GM12874 (cell line): ENCODE results near the gene SLC66A1.

Source experiments
- TF ChIP-seq, protein P1 (sequence below): IDR thresholded peaks from 2 replicates; pipeline ENCODE4 v1.5.1; 2011; ENCODE audit warnings: low read depth, mild to moderate bottlenecking, control low read depth, low read length, moderate library complexity; ENCODE audit not compliant: insufficient read depth

SLC66A1 gene

DNA sequence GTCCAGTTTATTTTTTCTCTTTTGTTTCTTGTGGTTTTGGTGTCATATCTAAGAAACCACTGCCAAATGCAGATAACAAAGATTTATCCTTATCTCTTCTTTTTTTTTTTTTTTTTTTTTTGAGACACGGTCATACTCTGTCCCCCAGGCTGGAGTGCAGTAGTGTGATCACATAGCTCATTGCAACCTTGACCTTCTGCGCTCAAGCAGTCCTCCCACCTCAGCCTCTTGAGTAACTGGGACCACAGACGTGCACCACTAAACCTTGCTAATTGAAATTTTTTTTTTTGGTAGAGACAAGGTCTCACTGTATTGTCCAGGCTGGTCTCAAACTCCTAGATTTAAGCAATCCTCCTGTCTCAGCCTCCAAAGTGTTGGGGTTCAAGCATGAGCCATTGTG is 8.9 kb downstream of the SLC66A1 start:
- TF ChIP-seq, protein P1, sequence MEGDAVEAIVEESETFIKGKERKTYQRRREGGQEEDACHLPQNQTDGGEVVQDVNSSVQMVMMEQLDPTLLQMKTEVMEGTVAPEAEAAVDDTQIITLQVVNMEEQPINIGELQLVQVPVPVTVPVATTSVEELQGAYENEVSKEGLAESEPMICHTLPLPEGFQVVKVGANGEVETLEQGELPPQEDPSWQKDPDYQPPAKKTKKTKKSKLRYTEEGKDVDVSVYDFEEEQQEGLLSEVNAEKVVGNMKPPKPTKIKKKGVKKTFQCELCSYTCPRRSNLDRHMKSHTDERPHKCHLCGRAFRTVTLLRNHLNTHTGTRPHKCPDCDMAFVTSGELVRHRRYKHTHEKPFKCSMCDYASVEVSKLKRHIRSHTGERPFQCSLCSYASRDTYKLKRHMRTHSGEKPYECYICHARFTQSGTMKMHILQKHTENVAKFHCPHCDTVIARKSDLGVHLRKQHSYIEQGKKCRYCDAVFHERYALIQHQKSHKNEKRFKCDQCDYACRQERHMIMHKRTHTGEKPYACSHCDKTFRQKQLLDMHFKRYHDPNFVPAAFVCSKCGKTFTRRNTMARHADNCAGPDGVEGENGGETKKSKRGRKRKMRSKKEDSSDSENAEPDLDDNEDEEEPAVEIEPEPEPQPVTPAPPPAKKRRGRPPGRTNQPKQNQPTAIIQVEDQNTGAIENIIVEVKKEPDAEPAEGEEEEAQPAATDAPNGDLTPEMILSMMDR: no peak

DNA sequence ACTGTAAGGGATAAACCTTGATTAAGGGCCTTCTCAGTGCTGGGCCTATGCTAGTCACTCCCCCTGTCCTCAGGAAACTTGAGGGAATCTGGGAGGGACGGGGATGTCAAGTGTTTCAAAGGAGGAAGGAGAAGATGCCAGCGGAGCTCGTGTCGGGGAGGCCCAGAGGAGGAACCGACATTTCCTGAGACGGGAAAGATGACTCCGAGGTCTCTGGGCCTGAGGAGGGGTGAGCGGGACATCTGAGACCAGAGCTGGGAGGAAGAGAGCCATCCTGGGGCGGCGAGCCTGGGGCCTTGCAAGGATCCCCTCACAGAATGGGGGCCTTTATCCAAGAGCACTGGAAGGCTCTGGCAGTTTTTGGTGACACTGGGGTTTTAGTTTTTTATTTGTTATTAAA is 10.4 kb downstream of the SLC66A1 start:
- TF ChIP-seq, protein P1: no peak

DNA sequence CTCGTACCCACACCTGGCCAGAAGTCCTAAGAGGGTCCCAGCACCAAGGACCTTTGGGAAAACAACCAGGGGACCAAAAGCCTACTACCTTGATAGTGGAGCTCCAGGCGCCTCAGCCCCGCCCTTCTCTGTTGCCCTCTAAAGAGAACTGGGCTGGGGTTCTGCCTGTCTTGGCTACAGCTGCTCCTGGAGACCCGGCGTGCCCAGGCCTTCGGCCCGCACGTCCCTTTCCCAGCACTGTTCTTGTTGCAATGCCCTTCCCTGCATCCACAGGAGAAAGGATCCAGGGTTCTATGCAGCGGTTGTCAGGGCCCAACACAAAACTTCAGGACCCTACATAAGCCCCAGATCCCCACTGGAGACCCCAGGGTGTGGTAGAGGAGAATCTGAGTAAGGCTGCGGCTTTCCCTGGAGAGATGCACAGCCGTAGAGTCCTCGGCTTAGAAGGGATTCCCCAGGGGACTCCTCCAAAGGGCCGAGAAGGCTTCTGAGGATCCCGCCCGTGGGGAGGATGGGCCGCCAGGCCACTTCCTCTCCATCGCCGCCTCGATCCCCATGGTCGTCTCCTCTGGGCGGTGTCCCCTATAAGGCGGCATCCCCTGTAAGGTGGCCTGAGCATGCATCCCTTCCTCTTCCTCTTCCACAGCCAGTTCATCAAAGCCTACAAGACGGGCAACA is 12.0 kb downstream of the SLC66A1 start:
- TF ChIP-seq, protein P1: no peak

DNA sequence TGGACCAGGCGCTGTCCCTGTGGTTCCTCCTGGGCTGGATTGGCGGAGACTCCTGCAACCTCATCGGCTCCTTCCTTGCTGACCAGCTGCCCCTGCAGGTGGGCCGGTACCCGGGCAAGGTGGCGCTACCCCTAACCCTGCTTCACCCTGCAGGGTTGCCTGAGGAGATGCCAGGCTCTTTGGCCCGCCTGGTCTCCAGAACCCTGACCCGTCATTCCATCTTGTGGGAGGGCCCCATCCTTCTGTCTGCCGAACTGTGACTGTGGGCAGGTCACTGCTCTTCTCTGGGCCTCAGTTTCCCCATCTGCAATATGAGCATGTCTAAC is 12.5 kb downstream of the SLC66A1 start:
- TF ChIP-seq, protein P1: no peak

DNA sequence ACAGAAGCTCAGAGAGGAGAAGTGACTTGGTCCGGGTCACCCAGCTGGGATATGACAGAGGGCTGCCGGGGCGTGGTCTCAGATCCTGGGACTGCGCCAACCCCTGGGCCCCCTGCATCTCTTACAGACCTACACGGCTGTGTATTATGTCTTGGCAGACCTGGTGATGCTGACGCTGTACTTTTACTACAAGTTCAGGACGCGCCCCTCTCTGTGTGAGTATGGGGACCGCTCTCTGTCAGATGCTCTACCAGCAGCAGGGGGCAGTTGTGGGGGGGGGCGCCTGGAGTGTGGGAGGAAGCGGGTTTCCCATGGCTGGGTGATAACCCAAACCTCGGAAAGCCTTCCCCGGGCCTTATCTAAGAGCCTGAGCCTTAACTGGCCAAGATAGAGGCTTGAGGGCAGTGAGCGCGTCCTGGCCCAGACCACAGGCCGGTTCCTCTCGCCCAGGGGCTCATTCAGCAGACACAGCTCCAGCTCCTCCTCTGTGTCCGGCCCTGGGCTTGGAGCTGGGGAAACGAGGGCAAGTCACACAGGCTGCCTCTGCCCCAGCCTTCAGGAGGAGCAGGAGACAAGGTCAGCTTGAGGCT is 13.3 kb downstream of the SLC66A1 start:
- TF ChIP-seq, protein P1: no peak

DNA sequence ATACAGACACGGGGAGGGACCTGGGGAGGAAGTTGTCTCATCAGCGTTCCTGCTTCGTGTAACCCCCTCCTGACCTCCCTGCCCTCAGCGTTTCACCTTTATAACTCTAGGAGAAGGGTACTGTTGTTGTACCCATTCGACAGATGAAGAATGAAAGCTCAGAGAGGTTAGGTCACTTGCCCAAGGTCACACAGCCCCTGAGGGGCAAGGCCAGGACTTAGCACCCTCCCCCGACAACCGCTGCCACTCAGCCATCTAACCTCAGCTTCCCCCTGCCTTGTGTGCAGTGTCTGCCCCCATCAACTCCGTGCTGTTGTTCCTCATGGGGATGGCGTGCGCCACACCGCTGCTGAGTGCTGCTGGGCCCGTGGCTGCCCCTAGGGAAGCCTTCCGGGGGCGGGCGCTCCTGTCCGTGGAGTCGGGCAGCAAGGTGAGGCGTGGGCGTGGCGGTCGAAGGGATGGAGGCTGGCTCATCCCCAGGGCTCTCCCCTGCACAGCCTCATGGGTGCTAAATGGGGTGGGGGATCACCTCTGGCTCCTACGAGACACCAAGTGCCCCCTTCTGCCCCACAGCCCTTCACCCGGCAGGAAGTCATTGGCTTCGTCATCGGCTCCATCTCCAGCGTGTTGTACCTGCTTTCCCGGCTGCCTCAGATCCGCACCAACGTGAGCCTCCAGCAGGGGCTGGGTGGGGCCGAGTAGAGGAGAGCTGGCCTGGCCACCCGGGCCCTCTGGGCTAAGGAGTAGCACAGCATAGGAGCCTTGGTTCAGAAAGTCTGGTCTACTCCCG is 14.0 kb downstream of the SLC66A1 start:
- TF ChIP-seq, protein P1: no peak

DNA sequence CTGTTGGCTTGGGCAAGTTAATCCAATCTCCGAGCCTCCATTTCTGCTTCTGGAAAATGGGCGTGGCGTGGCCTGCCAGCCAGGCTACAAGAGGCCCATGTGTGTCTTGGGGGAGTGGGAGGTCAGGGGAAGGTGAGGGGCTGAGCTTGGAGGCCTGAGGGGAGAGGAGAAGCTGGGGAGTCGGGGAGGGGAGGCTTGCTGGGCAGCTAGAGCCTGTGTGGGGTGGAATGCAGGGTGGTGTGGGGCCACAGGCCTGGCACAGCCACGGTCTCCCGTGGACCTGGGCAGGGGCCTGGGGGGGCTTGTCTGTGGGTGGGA is 14.6 kb downstream of the SLC66A1 start:
- TF ChIP-seq, protein P1: no peak
